Measurements from ENCODE around the gene ABCB9.

Gene ABCB9

DNA sequence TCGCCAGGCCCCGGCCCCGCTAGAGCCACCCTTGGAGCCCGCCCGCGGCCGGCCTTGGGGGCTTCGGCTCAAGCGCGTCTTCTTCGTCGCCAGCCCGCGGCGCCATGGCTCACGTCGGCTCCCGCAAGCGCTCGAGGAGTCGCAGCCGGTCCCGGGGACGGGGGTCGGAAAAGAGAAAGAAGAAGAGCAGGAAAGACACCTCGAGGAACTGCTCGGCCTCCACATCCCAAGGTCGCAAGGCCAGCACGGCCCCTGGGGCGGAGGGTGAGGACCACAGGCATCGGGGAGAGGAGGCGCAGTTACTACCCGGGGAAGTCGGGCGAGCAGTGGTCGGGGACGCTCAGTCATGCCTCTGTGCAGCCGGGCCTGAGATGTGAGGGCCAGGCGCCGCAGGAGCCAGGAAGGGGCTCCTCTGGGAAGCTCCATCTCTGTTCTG, 14.8 kb upstream of the ABCB9 start:
- no peak for DNase-seq

DNA sequence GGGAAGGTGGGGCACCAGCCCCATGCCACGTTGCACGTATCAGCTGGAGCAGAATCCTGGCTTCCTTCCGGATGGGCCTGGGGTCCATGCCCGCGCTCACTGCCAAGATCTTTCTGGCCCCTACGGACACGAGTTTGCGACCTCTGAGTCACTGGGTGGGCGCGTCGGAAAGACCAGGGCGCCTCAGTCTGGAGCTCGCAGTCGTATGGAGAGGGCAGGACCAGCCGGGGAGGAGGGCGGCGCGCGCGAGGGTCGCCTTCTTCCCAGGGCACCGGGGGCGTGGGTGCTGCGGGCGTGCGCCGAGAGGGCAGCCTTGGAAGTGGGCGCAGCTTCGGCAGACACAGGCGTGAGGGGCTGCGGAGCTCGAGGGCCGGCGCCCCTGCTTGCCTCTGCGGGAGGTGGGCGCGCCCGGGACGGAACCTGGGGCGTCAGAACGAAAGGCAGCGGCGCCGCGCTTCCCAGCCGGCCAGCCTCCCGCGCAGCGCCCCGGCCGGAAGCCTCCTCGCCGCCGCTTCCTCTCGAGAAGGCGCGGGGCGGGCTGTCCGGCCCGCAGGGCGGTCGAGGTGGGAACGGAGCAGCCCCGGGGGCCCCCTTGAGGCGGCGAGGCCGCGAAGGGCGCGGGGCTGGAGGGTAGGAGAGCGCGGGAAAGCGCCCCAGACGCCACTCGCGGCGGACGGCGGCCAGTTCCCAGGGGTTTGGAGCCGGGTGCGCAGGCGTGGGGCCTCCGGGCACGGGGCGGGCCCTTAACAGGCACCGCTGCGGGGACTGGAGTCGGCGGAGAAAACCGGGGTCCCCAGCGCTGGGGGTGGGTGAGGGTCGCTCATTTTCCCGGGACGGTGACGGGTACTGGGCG, 14.1 kb upstream of the ABCB9 start, which contains the start of gene ARL6IP4:
Gene ARL6IP4, plus strand, starts transcription at position 499 of the 853 bp plus-strand sequence. CDS start 459 bp downstream, outside the sequence.
- peak; percentile 63 for DNase-seq

DNA sequence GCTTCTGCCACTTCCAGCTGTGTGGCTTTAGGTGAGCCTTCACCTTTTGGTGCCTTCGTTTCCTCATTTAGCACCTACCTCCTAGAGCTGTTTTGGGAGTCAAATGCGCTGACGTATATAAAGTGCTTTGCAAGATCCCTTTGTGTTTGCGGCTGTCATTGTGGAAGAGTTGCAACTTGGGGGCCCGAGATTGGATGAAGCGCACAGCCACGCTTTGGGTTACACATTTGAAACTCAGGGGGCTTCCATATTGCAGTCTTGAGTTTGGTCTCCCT, 13.6 kb upstream of the ABCB9 start:
- no peak for DNase-seq

DNA sequence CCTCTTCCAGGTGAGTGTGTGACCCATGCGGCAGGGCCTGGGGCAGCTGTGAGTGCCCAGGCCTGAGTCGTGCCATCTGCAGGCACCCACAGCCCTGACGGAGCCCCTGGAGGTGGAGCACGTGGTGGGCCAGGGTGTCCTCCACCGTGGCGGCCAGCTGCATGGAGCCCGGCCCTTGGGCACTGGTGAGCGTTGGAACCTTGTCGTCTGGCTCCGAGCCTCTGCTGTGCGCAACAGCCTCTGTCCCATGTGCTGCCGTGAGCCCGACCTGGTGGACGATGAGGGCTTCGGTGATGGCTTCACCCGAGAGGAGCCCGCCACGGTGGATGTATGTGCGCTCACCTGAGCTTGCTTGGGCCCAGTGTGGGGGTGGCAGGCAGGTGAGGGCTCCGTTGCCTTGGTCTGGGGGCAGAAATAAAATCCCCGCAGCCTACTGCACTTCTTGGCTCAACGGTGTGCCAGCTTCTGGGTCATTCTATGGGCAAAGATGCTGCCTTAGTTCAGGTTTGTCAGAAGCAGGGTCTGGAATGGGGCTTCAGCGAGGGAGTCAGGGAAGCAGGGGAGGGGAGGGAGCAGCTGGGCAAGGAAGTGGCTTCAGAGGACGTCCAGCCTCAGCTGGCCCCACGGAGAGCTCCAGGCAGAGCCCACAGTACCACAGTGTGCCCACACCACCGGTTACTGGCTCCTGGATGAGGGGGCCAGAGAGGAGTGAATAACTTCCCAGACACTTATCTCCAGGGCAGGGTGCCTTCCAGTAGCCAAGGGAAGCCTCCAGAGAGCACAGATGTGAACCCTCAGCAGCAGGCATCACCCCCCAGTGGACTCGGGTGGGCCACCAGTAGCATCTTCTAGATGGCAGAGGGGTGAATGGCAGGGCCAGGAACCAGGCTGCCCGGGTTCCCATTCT, 13.0 kb upstream of the ABCB9 start:
- no peak for DNase-seq

DNA sequence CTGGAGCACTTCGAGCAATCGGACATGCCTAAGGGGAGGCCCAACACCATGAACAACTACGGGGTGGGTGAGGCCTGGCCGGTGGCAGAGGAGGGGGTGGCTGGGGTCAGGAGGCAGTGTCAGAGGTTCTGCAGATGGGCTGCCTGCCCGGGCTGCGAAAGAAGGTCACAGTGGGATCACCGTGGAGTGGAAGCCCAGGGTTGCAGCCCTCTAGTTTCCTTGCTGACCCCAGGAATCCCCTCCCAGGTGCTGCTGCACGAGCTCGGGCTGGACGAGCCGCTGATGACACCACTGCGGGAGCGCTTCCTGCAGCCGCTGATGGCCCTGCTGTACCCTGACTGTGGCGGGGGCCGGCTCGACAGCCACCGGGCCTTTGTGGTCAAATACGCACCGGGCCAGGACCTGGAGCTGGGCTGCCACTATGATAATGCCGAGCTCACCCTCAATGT, 12.3 kb upstream of the ABCB9 start:
- DNase-seq: no peak

DNA sequence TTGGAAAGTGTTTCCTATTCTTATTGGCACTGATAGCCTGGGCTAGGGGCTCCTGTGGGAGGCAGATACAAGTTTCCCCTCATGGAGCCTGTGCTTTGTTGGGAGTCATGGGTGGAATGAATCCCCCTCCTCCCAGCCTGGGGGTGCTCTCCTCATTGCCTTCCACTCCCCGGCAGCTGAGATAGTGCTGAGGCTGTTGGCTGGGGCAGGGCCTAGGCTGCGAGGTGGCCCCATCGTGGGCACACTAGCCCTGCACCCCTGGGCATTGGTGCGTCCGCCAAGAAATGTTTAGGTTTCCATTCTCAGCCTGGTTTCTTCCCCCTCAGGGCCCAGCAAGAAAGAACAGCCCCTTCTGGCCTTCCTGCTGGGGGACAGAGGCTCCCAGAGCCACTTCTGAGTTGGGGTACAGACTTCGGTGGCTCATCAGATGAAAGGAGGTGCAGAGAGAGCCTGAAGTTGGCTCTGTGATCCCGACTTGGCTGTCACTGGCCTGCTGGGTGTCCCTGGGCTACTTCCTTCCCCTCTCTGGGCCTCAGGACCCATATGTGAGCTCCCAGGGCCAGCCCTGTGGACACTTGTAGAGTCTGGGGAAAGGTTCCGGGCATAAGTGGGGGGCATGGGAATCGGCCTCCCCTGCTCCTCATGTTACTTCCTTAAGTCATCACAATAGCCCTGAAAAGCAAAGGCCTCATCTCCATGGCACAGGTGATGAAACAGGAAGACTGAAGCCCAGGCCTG, 11.6 kb upstream of the ABCB9 start:
- DNase-seq: no peak

DNA sequence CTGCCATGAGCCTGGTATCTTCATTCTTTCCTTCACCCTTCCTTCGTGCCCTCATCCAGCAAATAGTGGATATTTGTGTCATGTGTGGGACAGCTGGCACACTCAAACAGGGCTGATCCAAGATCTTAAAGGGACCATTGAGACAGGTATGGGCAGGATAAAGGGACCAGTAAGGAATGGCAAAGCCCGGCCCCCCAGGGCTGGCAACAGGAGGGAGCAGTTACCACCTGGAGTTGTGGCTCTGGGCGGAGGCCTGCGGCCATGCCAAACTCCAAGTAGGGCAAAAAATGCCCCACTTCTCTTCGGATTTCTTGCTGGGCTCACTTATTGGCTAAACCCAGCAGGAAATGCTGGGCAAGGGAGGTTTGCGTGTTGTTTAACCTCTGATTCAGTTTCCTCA, 10.9 kb upstream of the ABCB9 start:
- DNase-seq: no peak

DNA sequence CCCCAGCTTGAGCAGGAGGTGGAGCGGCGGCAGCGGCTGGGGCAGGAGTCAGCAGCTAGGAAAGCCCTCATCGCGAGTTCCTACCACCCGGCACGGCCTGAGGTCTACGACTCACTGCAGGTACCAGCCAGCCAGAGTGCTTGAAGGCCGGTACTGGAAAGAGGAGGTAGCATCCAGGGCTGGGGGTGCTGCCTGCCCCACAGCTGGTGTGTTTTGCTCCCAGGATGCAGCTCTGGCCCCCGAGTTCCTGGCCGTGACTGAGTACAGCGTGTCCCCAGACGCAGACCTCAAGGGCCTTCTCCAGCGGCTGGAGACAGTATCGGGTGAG, 10.3 kb upstream of the ABCB9 start:
- DNase-seq: no peak

DNA sequence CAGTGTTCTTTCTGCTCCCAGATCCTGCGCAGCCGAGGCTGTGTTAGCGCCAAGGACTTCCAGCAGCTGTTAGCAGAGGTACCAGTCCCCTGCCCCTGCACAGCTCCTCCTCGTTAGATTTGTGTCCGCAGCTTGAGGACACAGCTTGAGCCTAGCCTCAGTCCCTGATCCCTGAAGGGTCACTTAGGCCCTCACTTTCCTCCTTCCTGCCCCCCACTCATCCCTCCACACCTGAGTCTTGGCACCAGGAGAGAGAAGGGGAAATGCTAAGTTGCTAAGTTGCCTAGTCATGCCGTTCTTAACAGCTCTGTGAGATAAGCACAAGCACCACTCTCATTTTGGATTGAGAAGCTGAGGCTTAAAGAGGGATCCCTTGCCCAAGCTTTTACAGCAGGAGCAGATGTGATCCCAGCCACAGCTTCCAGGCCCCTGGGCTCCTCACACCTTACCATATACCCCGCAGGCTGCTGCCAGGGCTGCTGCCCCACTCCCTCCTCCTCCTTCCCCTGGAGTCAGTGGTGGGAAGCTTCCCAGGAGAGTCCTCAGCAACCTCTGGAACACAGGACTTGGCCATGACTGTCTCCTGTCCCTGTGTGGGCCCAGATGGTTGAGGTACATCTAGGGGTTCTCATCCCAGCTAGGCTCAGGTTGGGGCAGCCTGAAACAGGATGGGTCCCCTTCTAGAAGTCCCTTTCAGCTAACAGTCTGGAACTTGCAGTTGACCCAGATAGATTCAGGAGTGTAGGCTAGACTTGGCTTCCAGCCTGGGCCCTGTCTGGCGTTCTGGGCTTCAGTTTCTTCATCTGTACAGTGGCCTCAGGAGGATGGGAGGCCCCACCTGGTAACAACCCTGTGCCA, 9.8 kb upstream of the ABCB9 start:
- no peak for DNase-seq

DNA sequence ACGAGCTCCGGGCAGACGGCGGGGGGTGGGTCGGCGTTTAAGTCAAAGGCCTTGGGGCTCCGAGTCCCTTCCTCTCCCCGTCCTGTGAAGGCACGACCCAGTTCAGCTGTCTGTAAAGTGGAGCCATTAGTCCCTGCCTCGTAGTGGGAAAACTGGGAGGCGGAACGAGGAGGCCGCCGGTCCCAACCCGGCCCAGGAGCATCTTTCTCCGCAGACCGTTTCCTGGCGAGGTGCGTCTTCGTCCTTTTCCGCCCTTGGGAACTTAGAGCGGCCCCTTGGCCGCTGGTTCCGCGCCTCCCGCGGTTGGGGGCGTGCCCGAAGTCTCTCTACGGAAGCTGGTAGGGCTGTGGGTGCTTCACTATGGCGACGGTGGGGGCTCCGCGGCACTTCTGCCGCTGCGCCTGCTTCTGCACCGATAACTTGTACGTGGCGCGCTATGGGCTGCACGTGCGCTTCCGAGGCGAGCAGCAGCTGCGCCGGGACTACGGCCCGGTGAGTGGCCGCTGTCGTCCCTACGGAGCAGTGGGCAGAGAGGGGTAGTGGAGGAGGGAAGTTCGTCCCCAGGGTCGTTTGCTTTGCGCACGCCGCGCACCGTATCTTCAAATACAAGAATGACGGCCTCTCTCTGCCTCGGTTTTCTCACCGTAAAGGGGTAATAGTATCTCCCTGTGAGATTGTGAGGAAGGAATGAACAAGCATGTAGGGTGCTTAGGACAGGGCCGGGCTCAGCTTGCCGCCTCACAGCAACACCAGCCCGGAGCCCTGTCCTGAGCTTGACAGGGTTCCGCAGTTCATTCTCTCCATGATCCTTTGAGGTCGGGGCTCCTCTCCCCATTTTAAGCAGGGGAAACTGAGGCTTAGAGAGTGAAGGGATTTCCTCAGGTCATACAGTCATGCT, 8.9 kb upstream of the ABCB9 start, which contains the start of gene OGFOD2:
Gene OGFOD2, plus strand, starts transcription at position 353 of the 898 bp plus-strand sequence. Its CDS starts 8 bp downstream, at position 361.
- DNase-seq: peak; percentile 94

DNA sequence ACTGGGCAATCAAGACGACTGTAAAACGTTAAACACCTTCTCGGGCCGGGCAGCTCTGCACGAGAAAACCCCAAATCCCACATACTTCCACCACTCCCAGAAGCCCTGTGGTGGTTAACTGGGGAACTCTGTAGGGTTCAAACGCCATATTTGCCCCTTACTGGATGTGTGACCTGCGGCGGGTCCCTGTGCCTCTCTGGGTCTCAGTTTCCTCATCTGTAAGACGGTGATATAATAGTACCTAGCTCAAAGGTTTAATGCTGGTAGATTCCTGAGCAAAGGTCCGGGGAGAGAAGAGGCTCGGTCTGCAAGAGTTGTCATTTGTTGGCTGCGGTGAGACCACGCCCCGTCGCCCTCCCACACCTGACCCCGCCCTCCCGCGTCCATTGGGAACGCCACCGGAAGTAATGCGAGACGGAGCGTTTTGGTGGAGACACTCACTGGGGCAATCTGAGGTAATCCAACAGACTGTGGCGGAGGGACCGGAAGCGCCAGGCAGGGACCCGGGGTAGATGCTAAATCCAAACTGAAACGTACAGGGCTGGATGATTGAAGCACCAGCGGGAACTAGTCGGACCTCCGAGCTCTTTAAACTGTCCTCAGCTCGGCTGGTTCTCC, 8.1 kb upstream of the ABCB9 start:
- DNase-seq: peak; percentile 98

DNA sequence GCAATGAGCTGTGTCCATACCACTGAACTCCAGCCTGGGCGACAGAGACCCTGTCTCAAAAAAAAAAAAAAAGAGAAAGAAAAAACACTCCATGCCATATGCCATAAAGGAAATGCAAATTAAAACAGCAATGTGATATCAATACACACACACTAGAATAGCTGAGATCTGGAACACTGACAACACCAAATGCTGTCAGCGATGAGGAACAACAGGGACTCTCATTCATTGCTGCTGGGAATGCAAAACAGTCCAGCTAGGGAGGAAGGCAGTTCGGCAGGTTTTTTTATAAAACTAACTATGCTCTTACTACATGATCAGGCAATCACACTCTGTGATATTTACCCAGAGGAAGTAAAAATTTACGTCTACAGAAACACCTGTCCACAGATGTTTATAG, 3.4 kb upstream of the ABCB9 start:
- DNase-seq: no peak

DNA sequence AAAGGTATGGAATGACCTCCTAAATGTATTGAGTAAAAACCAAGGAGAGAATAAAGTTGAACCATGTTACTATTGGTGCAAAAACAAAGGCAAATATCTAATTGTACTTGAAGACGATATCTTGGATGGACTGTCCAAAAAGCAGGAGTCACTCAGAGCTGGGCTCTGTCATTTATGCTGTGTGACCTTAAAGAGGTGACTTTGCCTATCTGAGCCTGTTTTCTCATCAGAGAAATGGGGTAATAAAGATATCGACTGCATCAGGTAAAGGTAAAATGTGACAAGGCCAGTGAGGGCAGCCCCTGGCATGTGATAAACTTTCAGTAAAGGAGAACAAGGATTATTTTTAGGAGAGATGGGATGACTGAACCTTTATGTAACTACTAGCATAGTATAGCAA, 1.8 kb upstream of the ABCB9 start:
- DNase-seq: no peak

DNA sequence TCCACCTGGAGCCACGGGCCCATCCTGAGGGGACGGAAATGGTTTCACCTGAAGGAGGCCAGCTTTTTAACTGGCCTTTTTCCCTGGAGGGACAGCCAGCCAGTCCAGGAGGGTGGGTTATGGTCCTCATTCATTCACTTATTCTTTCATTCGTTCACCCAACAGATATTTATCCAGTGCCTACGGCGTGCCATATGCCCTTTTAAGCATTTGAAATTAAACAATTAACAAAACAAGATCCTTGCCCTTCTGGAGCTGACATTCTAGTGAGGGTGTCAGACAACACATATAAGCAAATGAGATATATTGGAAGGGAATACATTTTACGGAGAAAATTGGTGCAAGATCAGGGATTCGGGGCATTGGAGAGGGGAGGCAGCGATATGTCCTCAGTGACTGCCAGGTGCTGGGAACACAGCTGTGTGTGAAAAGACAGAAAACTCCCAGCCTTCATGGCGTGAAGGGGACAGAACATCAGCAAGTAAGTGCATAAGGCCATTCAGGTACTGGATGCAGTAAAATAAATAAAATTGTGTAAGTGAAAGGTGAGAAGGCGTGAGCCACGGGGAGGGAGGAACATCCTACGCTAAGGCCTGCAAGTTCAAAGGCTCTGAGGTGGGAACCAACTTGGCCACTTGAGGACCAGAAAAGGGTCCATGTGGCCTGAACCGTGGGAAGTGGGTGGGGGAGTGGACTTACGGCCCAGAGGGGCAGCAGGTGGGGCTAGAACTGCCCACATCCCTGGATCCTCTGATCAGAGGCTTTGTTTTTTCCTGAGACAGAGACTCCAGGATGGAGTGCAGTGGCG, 684 bp upstream of the ABCB9 start:
- no peak for DNase-seq

DNA sequence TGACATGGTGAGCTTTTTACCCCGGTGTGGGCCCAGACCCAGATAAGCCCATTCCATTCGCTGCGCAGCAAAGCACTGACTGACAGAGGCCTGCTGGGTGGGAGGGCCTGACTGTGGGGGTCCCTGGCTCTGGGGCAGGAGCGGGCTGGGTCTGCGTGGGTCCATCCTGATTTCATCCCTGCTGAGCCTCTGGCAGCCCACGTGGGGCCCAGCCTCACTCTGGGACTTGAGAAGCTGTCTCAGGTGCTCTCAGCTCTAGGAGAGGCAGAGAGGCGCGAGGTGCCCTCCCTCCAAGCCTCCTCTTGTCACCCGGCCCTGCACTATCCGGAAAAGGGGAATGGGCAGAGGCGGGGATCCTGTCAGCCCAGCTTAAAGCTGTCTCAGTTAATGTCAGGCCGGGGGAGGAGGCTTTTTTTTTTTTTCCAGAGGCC, 927 bp downstream of the ABCB9 start:
- no peak for DNase-seq

DNA sequence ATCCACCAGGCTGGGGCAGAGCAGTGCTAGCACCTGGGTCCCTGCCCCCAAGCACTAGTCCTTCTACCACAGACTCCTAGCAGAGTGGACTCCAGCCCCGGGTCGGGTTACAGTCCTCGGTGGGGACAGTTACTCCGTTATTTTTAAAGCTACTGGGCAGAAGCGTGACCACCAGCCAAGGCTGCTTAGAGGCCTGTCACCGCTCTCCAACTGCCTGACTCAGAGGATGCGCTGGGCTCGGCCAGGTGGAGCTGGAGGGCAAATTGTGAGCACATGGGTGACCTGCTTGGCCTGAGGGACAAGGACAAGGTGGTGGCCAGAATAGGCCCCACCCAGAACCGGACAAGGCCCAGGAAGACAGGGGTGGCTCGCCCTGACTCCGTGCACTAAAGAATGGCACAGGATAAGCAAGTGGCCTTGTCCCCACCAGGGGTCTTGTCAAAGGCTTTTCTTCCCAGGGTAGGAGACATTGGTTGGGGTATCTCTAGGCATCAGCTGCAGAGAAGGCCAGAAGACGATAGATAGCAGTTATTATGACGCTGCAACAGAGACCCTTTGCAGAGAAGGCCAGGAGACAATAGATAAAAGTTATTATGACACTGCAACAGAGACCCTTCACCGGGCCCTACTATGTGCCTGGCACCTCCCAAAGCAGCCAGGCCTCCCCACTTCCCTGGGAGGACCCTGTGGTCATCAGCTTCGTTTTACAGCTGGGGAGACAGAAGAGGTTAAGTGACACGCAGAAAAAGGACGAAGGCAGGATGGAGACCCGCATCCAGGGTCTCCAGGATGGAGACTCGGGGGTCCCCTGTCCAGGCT, 1.6 kb downstream of the ABCB9 start:
- DNase-seq: no peak

DNA sequence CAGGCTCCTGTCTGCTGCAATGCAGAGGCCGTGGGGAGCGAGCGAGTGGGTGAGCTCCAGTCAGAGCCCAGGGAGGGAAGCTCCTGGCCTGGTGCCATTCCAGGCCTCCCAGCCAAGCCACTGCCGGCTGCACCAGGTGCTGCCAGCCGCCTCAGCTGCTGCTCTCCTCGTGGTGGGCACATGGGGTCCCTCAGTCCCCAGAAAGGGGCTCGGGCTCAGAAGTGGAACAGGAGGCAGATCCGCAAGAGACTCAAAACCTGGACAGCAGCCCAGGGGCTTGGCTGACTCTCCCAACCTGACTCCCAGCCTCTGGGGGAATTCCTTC, 2.4 kb downstream of the ABCB9 start:
- no peak for DNase-seq

DNA sequence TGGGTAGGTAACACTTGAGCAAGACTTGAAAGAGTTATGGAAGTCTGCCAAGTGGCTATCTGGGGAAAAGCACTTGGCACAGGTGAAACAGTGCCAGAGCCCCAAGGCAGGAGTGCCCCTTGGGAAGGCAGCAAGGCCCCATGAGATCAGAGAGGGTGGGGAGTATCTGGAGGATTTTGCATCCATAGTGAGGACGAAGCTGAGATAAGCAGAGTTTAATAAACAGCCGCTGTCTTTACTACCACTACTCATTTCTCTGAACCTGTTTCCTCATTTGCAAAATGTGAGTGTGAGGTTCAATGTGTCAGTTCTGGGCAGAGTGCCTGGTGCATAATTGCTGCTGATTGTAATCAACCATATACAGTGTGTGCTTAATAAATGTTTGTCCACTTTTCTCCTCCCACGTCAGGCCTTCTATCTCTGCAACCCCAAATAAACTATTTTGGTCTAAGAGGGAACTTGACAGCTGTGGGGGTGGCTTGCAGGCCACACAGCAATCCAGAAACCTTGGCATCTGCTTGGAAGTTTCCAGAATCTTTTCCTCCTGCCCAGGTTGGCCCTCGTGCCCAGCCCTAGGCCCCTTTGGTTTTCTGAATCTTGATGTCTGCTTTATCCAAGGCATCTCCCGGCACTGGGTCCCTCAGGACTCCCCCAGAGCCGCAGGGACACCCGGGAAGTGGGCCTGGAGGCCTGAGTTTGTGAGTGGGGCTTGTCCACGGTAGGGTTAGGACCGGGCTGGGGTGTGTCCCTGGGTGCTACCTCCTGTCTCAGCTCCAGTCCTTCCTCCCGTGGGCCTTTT, 4.5 kb downstream of the ABCB9 start:
- no peak for DNase-seq

Measured in inflammatory macrophage treated with lipopolysaccharide for 4 hours (primary cell).